ENCODE results near the gene FOXN3.

The FOXN3 gene

GRCh38 chr14:89325959-89326358 lies 91.1 kb downstream of the FOXN3 start:
- Histone ChIP-seq H3K4me1 (ENCODE audit: control insufficient read depth in 5 of 5, insufficient read depth in 5 of 5, low read length in 5 of 5) (peaks cover 0 to 13% (median 12%) of the 10 kb centered on the region in 5 donors), H3K4me3 (ENCODE audit: low read depth in 1 of 5, low read length in 5 of 5) (no peak overlapping the region), H3K9me3 (ENCODE audit: control insufficient read depth in 5 of 5, low read length in 5 of 5) (no peaks in the 10 kb centered on the region), H3K9ac (ENCODE audit: low read length in 5 of 5) (no peak overlapping the region), H3K27ac (ENCODE audit: low read depth, low read length) (no peak overlapping the region), H3K27me3 (ENCODE audit: control insufficient read depth in 5 of 5, insufficient read depth in 4 of 5, low read length in 5 of 5) (no peaks in the 10 kb centered on the region), H3K36me3 (ENCODE audit: control insufficient read depth in 5 of 5, insufficient read depth in 5 of 5, low read length in 5 of 5) (peaks cover 0 to 9% (median 5%) of the 10 kb centered on the region in 5 donors)

DNA sequence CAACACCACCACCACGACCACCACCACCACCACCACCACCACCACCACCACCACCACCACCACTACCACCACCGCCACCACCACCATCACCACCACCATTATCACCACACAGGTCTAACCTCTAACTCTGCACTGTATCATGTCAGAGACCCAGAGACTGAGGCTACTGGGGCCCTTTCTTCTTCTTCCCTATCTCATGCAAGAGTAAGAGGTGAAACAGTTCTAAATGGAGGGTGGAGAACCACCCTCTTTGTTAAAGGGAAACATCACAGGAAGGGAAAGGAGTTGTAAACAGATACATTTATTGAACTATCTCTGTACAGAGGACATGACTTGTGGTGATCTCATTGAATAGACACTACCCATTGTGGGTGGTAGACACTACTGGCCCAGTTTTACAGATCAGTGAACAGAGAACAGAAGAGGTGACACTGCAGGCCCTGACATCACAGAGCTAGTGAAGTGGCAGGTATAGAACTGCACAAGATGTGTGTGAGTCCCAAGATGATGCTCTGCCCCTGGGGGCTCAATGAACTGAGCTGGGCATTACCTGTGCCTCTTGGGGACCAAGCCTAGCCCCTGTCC lies 91.6 kb downstream of the FOXN3 start:
- H3K4me3 ChIP-seq (ENCODE audit: low read depth in 1 of 5, low read length in 5 of 5): no peak overlapping the region
- no peak overlapping the region for H3K27ac ChIP-seq (ENCODE audit: low read depth, low read length)
- H3K9ac ChIP-seq (ENCODE audit: low read length in 5 of 5): no peak overlapping the region
- no peaks in the 10 kb centered on the region for H3K9me3 ChIP-seq (ENCODE audit: control insufficient read depth in 5 of 5, low read length in 5 of 5)
- peaks cover 0 to 9% (median 7%) of the 10 kb centered on the region in 5 donors for H3K4me1 ChIP-seq (ENCODE audit: control insufficient read depth in 5 of 5, insufficient read depth in 5 of 5, low read length in 5 of 5)
- no peaks in the 10 kb centered on the region for H3K27me3 ChIP-seq (ENCODE audit: control insufficient read depth in 5 of 5, insufficient read depth in 4 of 5, low read length in 5 of 5)
- peaks cover 0 to 9% (median 5%) of the 10 kb centered on the region in 5 donors for H3K36me3 ChIP-seq (ENCODE audit: control insufficient read depth in 5 of 5, insufficient read depth in 5 of 5, low read length in 5 of 5)

DNA sequence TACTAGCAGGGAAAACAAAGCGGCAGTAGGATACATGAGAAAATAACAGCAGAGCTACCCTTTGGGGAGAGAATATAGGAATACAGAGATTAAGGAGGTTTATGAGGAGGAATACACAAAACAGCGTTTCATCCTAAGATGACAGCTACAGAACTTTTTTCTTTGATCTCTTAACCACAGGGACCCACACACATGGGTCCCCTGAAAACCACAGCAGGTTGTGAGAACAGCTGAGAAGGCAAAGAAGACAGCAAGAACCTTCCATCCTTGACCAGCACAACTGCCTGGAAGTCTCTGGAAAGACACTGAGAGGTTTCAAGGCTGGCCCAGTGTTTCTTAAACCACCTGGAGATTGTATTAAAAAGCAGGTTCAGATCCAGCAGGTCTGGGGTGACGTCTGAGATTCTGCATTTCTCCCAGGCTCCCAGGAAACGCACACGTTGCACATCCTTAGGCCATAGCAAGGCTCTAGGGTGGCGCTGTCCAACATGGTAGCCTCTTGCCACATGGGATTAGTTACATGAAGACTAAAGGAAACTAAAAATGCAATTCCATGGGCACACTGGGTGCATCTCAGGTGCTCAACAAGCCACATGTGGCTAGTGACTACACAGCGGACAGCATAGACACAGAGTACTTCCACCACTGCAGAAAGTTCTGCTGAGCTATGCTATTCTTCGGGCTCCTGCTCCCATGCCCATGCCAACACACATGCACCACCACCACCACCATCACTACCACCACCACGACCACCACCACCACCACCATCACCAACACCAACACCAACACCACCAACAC lies 92.3 kb downstream of the FOXN3 start:
- Histone ChIP-seq H3K9ac (ENCODE audit: low read length in 5 of 5) (no peak overlapping the region), H3K27me3 (ENCODE audit: control insufficient read depth in 5 of 5, insufficient read depth in 4 of 5, low read length in 5 of 5) (no peaks in the 10 kb centered on the region), H3K4me3 (ENCODE audit: low read depth in 1 of 5, low read length in 5 of 5) (no peak overlapping the region), H3K27ac (ENCODE audit: low read depth, low read length) (no peak overlapping the region), H3K4me1 (ENCODE audit: control insufficient read depth in 5 of 5, insufficient read depth in 5 of 5, low read length in 5 of 5) (peaks cover 0 to 3% (median 0%) of the 10 kb centered on the region in 5 donors), H3K36me3 (ENCODE audit: control insufficient read depth in 5 of 5, insufficient read depth in 5 of 5, low read length in 5 of 5) (peaks cover 0 to 9% (median 5%) of the 10 kb centered on the region in 5 donors), H3K9me3 (ENCODE audit: control insufficient read depth in 5 of 5, low read length in 5 of 5) (no peaks in the 10 kb centered on the region)

DNA sequence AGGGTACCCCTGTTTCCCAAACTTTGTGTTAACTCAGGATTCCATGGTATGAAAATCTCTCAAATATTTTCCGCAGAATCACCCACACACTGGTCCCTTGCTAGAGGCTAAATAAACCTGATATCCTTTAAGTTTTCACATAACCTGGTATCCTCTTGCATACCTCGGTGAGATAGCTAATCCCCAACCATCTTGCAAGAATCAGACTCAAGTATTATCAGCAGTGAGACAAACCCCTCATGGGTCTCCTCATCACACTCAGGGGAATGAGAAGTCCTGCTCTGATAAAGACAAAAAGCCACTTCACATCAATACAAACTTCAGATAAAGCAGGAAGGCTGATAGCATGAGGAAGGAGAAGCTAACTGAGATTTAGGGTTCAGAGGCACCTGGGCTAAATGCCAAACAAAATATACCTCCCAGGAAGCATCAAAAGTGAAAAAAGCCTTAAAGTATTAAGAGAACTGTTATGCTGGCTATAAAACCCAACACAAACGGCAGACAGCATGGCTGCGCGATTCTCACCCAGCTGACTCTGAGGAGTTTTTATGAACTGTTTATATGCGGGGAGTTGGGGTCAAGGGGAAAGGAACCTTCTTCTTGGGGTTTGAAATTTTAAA lies 96.5 kb downstream of the FOXN3 start:
- H3K9me3 ChIP-seq (ENCODE audit: control insufficient read depth in 5 of 5, low read length in 5 of 5): no peaks in the 10 kb centered on the region
- H3K4me1 ChIP-seq (ENCODE audit: control insufficient read depth in 5 of 5, insufficient read depth in 5 of 5, low read length in 5 of 5): peaks cover 0 to 8% (median 0%) of the 10 kb centered on the region in 5 donors
- H3K36me3 ChIP-seq (ENCODE audit: control insufficient read depth in 5 of 5, insufficient read depth in 5 of 5, low read length in 5 of 5): peaks cover 0 to 8% (median 7%) of the 10 kb centered on the region in 5 donors
- no peak overlapping the region for H3K9ac ChIP-seq (ENCODE audit: low read length in 5 of 5)
- no peak overlapping the region for H3K4me3 ChIP-seq (ENCODE audit: low read depth in 1 of 5, low read length in 5 of 5)
- H3K27ac ChIP-seq (ENCODE audit: low read depth, low read length): no peak overlapping the region
- no peaks in the 10 kb centered on the region for H3K27me3 ChIP-seq (ENCODE audit: control insufficient read depth in 5 of 5, insufficient read depth in 4 of 5, low read length in 5 of 5)

DNA sequence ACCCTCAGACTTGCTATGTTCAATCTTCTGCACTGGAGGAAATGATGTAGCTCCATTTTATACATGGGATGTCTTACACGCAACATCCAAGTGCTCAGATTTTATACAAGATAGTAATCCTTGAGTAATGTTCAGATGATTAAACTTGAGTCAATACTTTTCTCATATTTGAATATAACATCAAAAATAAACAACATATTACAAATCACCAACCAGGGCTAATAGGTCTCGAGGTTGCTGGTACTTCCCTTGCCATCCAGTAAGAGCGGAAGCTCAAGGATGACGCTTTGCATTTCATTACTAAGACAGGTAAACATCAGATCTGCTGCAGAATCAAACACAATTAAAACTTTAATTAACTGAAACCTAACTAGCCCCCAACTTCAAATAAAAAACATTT lies 97.3 kb downstream of the FOXN3 start:
- H3K4me3 ChIP-seq (ENCODE audit: low read depth in 1 of 5, low read length in 5 of 5): no peak overlapping the region
- H3K27ac ChIP-seq (ENCODE audit: low read depth, low read length): no peak overlapping the region
- H3K36me3 ChIP-seq (ENCODE audit: control insufficient read depth in 5 of 5, insufficient read depth in 5 of 5, low read length in 5 of 5): peaks cover 0 to 5% (median 5%) of the 10 kb centered on the region in 5 donors
- H3K9me3 ChIP-seq (ENCODE audit: control insufficient read depth in 5 of 5, low read length in 5 of 5): no peaks in the 10 kb centered on the region
- no peaks in the 10 kb centered on the region for H3K27me3 ChIP-seq (ENCODE audit: control insufficient read depth in 5 of 5, insufficient read depth in 4 of 5, low read length in 5 of 5)
- peaks cover 0 to 10% (median 0%) of the 10 kb centered on the region in 5 donors for H3K4me1 ChIP-seq (ENCODE audit: control insufficient read depth in 5 of 5, insufficient read depth in 5 of 5, low read length in 5 of 5)
- H3K9ac ChIP-seq (ENCODE audit: low read length in 5 of 5): no peak overlapping the region

DNA sequence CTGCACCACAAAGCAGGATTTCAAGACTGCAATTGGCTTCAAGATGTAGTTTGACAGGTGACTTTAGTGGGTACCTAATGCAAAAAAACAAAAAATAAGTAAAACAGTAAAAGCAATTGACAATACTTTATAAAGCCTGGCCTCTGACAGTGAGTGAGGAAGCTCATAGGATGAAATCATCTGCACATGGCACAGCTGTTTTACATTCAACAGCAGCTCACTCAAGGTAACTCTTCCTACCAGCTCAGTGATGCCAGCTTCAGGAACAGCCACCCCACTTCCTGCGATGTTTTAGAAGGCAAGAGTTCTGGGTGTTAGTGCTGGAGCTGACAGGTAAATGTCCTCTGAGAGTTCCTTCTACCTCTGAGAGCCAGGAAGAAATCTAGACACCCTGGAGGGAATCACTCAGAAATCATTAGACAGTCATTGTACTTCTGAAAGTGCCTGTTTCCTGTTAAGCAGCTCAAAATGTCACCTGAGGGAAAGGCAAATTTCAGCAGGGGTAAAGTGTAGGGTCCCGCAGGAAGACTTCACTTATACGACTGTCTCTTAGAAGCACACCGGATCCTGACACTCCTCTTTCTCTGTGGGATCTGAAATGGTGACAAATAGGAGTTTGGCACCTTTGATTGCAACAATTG lies 99.9 kb downstream of the FOXN3 start:
- H3K4me3 ChIP-seq (ENCODE audit: low read depth in 1 of 5, low read length in 5 of 5): no peak overlapping the region
- peaks cover 0 to 5% (median 3%) of the 10 kb centered on the region in 5 donors for H3K36me3 ChIP-seq (ENCODE audit: control insufficient read depth in 5 of 5, insufficient read depth in 5 of 5, low read length in 5 of 5)
- no peak overlapping the region for H3K27ac ChIP-seq (ENCODE audit: low read depth, low read length)
- H3K9me3 ChIP-seq (ENCODE audit: control insufficient read depth in 5 of 5, low read length in 5 of 5): no peaks in the 10 kb centered on the region
- H3K4me1 ChIP-seq (ENCODE audit: control insufficient read depth in 5 of 5, insufficient read depth in 5 of 5, low read length in 5 of 5): peaks cover 0 to 8% (median 0%) of the 10 kb centered on the region in 5 donors
- H3K27me3 ChIP-seq (ENCODE audit: control insufficient read depth in 5 of 5, insufficient read depth in 4 of 5, low read length in 5 of 5): no peaks in the 10 kb centered on the region
- H3K9ac ChIP-seq (ENCODE audit: low read length in 5 of 5): no peak overlapping the region

DNA sequence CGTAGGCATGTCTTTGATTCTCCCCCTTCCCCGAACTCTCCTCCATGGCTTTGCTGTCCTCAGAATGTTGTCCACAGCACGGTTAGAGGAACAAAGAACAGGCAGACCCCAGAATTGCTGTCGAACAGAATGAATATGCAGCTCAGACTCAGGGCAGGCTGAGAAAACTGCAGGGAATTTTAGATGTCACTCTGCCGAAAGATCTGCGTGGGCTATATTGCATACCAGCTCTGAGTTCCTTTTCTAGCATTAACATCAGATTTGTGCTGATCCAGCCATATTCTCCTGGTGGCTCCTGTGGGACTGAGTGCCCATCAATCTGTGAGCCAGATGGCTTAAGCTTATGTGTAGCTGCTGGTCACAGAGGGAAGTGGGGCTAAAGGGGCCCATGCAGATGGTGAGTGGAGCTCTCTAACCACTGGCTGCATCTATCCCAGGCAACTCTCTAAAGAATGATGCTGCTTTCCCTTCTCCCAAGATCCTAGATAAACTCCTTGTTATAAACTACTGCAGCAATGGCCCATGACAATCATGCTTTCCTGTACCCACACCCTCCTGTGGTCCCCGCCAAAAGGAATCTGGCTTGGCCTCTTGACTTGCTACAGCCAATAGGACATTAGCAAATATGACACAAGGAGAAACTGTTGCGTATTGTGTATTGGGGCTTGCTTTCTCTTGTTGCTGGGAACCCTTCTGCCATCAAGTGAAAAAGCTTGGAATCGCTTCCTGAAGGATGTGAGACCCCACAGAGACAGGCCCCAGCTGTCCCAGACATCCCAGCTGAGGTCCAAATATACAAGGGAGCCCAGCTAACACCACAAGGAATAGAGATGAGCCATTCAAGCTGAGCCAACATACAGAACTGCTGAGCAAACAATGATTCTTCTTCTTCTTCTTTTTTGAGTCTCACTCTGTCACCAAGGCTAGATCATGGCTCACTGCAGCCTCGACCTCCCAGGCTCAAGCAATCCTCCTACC lies 101.3 kb downstream of the FOXN3 start:
- Histone ChIP-seq H3K4me1 (ENCODE audit: control insufficient read depth in 5 of 5, insufficient read depth in 5 of 5, low read length in 5 of 5) (peaks cover 0 to 8% (median 0%) of the 10 kb centered on the region in 5 donors), H3K9me3 (ENCODE audit: control insufficient read depth in 5 of 5, low read length in 5 of 5) (no peaks in the 10 kb centered on the region), H3K36me3 (ENCODE audit: control insufficient read depth in 5 of 5, insufficient read depth in 5 of 5, low read length in 5 of 5) (peaks cover 0 to 5% (median 3%) of the 10 kb centered on the region in 5 donors), H3K9ac (ENCODE audit: low read length in 5 of 5) (no peak overlapping the region), H3K27me3 (ENCODE audit: control insufficient read depth in 5 of 5, insufficient read depth in 4 of 5, low read length in 5 of 5) (no peaks in the 10 kb centered on the region), H3K4me3 (ENCODE audit: low read depth in 1 of 5, low read length in 5 of 5) (no peak overlapping the region), H3K27ac (ENCODE audit: low read depth, low read length) (no peak overlapping the region)

GRCh38 chr14:89314274-89314673 lies 102.8 kb downstream of the FOXN3 start:
- Histone ChIP-seq H3K9me3 (ENCODE audit: control insufficient read depth in 5 of 5, low read length in 5 of 5) (no peaks in the 10 kb centered on the region), H3K36me3 (ENCODE audit: control insufficient read depth in 5 of 5, insufficient read depth in 5 of 5, low read length in 5 of 5) (peaks cover 0 to 7% (median 3%) of the 10 kb centered on the region in 5 donors), H3K27me3 (ENCODE audit: control insufficient read depth in 5 of 5, insufficient read depth in 4 of 5, low read length in 5 of 5) (no peaks in the 10 kb centered on the region), H3K9ac (ENCODE audit: low read length in 5 of 5) (no peak overlapping the region), H3K4me1 (ENCODE audit: control insufficient read depth in 5 of 5, insufficient read depth in 5 of 5, low read length in 5 of 5) (peaks cover 0 to 17% (median 6%) of the 10 kb centered on the region in 5 donors), H3K4me3 (ENCODE audit: low read depth in 1 of 5, low read length in 5 of 5) (no peak overlapping the region), H3K27ac (ENCODE audit: low read depth, low read length) (no peak overlapping the region)

DNA sequence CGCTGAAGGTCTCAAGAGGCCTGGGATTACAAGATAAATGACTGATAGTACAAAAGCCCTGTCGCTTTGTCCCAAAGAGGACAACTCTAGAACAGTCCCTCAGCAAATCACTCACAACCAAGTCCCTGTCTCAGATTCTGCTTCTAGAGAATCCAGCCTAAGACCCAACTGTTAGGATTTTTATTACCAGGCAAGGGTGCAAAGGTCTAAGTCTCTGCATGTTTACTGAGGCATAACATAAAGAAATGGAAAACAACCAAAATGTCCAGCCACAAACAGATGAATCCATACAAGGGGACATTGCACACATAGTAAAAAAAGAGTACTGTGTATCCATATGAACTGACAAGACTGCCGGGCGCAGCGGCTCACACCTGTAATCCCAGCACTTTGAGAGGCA lies 104.1 kb downstream of the FOXN3 start:
- peaks cover 0 to 7% (median 3%) of the 10 kb centered on the region in 5 donors for H3K36me3 ChIP-seq (ENCODE audit: control insufficient read depth in 5 of 5, insufficient read depth in 5 of 5, low read length in 5 of 5)
- no peak overlapping the region for H3K4me3 ChIP-seq (ENCODE audit: low read depth in 1 of 5, low read length in 5 of 5)
- no peaks in the 10 kb centered on the region for H3K27me3 ChIP-seq (ENCODE audit: control insufficient read depth in 5 of 5, insufficient read depth in 4 of 5, low read length in 5 of 5)
- H3K27ac ChIP-seq (ENCODE audit: low read depth, low read length): no peak overlapping the region
- H3K9ac ChIP-seq (ENCODE audit: low read length in 5 of 5): no peak overlapping the region
- H3K9me3 ChIP-seq (ENCODE audit: control insufficient read depth in 5 of 5, low read length in 5 of 5): no peaks in the 10 kb centered on the region
- peaks cover 4 to 31% (median 18%) of the 10 kb centered on the region in 5 donors for H3K4me1 ChIP-seq (ENCODE audit: control insufficient read depth in 5 of 5, insufficient read depth in 5 of 5, low read length in 5 of 5)

All from subcutaneous abdominal adipose tissue (tissue), 5 donors.